Kidney epithelial cell (primary cell): ENCODE results near the gene EFNA2. TPM values are rescaled to one million over a fixed set of nuclear protein-coding genes. Genes with fewer than 3 reads are reported as not detected.
A peak's percentile ranks its signal among the peaks of the same experiment; 100 is the strongest.

Source experiments
- DNase-seq: peaks from one replicate; pipeline ENCODE4 v3.0.0-alpha.2; 2010; ENCODE audit warnings: low read depth
- H3K27me3 ChIP-seq: 2 replicates; pipeline ENCODE4 v1.6.0; 2011; ENCODE audit warnings: low read length; ENCODE audit not compliant: control insufficient read depth, insufficient read depth
- H3K36me3 ChIP-seq: 2 replicates; pipeline ENCODE4 v1.5.1; 2011; ENCODE audit warnings: low read length; ENCODE audit not compliant: control insufficient read depth, insufficient read depth
- H3K4me3 ChIP-seq: 2 replicates; pipeline ENCODE4 v1.5.1; 2011; ENCODE audit warnings: low read depth, mild to moderate bottlenecking, control low read depth, low read length
- total RNA-seq: library from RNA; depleted of rRNA; stranded (reverse); fragments of >200 nt; gene quantifications from 2 replicates; pipeline ENCODE4 v1.2.3, GENCODE V29; 2015
- TF ChIP-seq, protein P1 (sequence below): IDR thresholded peaks from 2 replicates; pipeline ENCODE4 v1.5.1; 2011; ENCODE audit warnings: mild to moderate bottlenecking, moderate library complexity, low read length, control low read depth, inconsistent platforms; ENCODE audit not compliant: insufficient read depth, poor library complexity, severe bottlenecking

The EFNA2 gene
- total RNA-seq, 1 donor from 2014 or later = 5.3 TPM

DNA sequence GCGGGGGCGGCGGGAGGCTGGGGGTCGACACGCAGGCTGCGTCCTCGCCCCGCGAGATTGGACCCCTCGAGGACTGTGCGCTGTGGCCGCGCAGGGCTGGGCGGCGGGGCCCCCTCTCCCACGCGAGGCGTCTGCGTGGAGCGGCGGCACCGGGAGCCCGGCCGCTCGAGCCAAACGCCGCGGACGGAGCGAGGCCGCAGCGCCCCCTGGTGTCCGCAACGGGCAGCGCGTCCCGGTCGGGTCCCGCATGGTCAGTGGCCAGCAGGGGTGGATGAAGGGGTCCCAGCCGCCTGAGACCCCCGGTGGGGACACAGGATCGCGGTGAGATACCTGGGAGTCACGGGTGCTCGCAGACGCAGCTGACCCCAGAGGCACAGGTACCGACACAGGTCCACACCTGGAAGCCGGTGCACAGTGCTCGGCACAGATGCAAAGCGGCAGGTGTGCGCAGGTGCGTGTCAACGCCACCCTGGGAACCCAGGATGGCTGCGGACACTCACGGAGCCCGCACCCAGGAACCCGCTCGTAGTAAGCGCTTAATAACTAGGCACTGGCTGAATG, 18.7 kb upstream of the EFNA2 start:
- DNase-seq = no peak
- Histone ChIP-seq H3K36me3 (peaks cover 1% of the 10 kb centered on the region), H3K27me3 (no peaks in the 10 kb centered on the region), H3K4me3 (peak overlapping the region; percentile 38)
- TF ChIP-seq, protein P1, sequence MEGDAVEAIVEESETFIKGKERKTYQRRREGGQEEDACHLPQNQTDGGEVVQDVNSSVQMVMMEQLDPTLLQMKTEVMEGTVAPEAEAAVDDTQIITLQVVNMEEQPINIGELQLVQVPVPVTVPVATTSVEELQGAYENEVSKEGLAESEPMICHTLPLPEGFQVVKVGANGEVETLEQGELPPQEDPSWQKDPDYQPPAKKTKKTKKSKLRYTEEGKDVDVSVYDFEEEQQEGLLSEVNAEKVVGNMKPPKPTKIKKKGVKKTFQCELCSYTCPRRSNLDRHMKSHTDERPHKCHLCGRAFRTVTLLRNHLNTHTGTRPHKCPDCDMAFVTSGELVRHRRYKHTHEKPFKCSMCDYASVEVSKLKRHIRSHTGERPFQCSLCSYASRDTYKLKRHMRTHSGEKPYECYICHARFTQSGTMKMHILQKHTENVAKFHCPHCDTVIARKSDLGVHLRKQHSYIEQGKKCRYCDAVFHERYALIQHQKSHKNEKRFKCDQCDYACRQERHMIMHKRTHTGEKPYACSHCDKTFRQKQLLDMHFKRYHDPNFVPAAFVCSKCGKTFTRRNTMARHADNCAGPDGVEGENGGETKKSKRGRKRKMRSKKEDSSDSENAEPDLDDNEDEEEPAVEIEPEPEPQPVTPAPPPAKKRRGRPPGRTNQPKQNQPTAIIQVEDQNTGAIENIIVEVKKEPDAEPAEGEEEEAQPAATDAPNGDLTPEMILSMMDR = peak; percentile 75

DNA sequence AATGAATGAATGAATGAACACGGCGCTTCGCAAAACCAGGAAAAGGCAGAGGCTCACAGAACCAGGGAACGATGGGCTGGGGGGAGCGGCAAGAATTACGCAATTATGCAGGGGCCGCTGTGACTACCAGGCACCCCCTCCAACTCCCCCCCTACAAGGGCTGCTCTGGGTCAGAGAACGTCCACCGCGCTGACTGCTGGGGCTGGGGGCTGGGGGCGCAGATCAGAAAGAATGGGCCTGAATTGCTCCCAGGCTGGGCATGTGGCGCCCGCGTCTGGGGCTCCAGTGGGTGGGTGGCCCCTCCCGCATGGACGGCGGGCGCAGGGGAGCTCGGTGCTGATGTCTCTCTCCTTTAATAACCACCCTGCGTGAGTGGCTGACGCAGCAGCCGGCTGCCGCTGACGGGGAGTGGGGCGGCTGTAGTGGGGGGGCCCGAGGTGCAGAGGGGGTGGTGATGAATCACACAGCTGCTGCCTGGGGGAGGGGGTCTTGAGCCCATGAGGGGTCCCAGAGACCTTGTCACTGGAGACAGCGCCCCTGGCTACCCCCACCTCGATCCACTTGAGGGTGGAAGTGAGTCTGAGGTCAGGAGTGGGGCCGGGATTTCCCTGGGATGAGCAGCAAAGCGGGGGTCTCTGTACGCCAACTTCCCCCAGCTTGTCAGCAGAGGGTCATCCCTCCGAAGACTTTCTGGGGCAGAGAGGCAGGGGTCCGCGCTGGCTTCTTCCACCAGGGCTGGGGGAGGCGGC, 18.0 kb upstream of the EFNA2 start:
- no peak for DNase-seq

DNA sequence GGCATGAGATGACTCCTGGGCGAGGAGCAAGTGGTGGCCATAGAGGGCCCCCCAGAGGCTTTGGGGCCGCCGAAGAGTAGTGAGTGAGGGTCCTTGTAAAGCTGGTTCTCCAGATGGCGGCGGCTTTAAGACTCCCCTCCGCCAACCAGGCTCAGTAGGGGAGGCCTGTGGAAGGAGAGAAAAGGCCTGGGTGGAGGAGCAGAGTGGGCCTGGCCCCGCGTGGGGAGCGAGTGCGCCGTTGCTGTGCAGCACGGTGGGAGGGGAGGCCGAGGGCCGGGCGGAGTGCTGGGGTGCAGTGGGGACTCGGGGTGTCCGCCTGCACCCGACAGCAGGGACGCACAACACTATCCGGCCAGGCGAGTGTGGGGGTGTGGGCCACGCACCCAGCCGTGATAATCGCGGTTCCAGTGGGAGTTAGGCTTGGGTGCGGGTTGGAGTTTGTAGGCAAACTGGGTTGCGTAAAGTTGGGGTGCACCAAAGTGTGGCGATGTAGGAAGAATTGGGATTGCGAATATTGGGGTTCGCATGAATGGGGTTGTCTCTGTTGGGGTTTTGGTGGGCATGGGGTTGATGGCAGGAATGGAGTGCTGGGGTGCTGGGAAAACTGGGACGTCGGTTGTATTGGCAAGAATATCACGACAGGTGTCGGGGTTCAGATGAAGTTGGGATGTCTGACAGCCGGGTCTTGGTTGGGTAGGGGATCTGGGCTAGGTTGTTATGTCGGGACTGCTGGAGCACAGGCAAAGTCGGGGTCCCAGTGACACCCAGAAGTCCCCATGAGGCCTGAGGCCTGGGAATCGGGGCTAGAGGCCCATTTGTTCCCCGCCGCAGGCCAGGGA, 17.2 kb upstream of the EFNA2 start:
- no peak for DNase-seq
- H3K27me3 ChIP-seq = no peaks in the 10 kb centered on the region
- no peak overlapping the region for H3K4me3 ChIP-seq
- TF ChIP-seq, protein P1 = no peak
- H3K36me3 ChIP-seq = peaks cover 4% of the 10 kb centered on the region

More for the DNA sequence above, 18.0 kb upstream of the EFNA2 start:
- peaks cover 3% of the 10 kb centered on the region for H3K36me3 ChIP-seq
- no peaks in the 10 kb centered on the region for H3K27me3 ChIP-seq
- H3K4me3 ChIP-seq = peak overlapping the region; percentile 38
- TF ChIP-seq, protein P1 = no peak

DNA sequence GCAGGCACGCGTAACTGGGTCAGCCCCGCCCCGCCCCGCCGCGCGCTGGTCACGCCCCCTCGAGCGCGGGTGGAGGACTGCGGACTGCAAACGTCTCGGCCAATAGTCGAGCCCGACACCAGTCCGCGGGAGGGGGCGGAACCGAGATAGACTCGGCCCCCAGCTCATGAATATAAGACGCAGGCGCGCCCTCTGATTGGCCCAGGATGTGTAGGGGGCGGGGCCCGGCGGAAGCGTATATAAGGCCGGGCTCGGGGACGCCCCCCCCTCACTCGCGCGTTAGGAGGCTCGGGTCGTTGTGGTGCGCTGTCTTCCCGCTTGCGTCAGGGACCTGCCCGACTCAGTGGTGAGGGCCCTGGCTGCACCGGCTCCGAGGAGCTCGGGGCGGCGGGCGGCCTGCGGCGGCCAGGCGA, 16.6 kb upstream of the EFNA2 start, which contains the start of gene CIRBP:
CIRBP (plus strand) TSS at position 268 of the 413 bp plus-strand sequence. CDS start 1,602 bp downstream, outside the sequence.
- peaks cover 4% of the 10 kb centered on the region for H3K36me3 ChIP-seq

DNA sequence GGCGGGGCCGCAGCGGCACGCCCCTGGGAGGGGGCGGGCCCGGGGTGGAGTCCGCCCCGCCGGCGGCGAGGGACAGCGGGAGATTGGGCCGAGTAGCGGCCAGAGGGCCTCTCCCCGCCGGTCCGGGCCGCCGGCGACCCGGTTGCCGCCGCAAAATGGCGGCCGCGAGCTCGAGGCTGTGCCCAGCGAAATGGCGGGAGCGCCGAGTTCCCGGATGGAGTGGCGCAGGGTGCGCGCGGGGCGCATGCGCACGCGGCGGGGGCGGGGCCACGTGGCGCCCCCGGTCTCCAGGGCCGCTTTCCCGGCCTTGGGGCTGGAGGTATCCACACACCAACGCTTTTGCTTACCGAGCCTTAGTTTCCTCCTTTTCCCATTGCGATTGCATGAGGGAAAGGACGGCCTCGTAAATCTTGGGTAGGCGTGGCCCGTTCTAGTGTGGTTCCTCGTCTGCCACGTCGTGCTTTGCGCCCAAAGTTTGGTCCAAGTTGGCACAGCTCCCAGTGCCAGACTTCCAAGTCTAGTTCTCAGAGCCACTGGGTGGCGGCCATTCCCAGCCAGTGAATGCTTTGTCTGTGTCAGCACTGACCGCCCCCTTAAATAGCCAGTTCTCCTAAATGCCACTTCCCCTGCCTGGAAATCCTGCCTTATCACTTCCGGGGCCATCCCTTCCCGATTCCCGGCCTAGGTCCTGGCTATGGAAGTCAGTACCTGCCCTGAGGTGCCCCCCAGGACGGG, 16.0 kb upstream of the EFNA2 start:
- no peak for DNase-seq
- H3K36me3 ChIP-seq = peaks cover 7% of the 10 kb centered on the region
- peak overlapping the region; percentile 51 for H3K4me3 ChIP-seq
- H3K27me3 ChIP-seq = no peaks in the 10 kb centered on the region
- TF ChIP-seq, protein P1 = peak; percentile 2

More for the DNA sequence above, 16.6 kb upstream of the EFNA2 start, which contains the start of gene CIRBP:
- TF ChIP-seq, protein P1 = no peak
- Histone ChIP-seq H3K27me3 (no peaks in the 10 kb centered on the region), H3K4me3 (peak within 1 kb of the TSS; percentile 51)
- DNase-seq = peak; percentile 92
